MM.1S (cell line): Measurements from ENCODE around the gene SLC2A3.
"Not testable (repeated sequence)": the region's sequence is repeated elsewhere in the genome, so short reads cannot be mapped to it uniquely, and the experiment has no call there.

ENCODE experiments used
- DNase-seq: peaks from one replicate; pipeline ENCODE4 v3.0.0-alpha.2; 2015
- H2AFZ ChIP-seq: fragments of 300-600 bp; sonication (generic); 2 replicates; pipeline ENCODE4 v1.6.0; 2016; ENCODE audit warnings: antibody characterized with exemption, low read length
- H3F3A ChIP-seq: fragments of 300-600 bp; sonication (generic); 2 replicates; pipeline ENCODE4 v1.6.1; 2016; ENCODE audit warnings: mild to moderate bottlenecking, antibody characterized with exemption, low read length, moderate library complexity, mixed read lengths; ENCODE audit not compliant: insufficient read depth
- H3K27ac ChIP-seq: fragments of 300-600 bp; sonication (generic); 2 replicates; pipeline ENCODE4 v1.5.1; 2016; ENCODE audit warnings: mild to moderate bottlenecking, low read length
- H3K27me3 ChIP-seq: fragments of 300-600 bp; sonication (generic); replicated peaks from 2 replicates; pipeline ENCODE4 v1.6.0; 2016; ENCODE audit warnings: low read length; ENCODE audit not compliant: insufficient read depth
- H3K36me3 ChIP-seq: fragments of 300-600 bp; sonication (generic); replicated peaks from 2 replicates; pipeline ENCODE4 v1.6.1; 2016; ENCODE audit warnings: mild to moderate bottlenecking, low read length, mixed read lengths; ENCODE audit not compliant: insufficient read depth
- H3K4me1 ChIP-seq: fragments of 300-600 bp; sonication (generic); 2 replicates; pipeline ENCODE4 v1.6.1; 2016; ENCODE audit warnings: low read length, mixed read lengths
- H3K4me2 ChIP-seq: fragments of 300-600 bp; sonication (generic); 2 replicates; pipeline ENCODE4 v1.6.0; 2016; ENCODE audit warnings: low read depth, low read length
- H3K4me3 ChIP-seq: fragments of 300-600 bp; sonication (generic); 2 replicates; pipeline ENCODE4 v1.5.1; 2016; ENCODE audit warnings: low read length, mixed read lengths
- H3K79me2 ChIP-seq: fragments of 300-600 bp; sonication (generic); 2 replicates; pipeline ENCODE4 v1.6.1; 2016; ENCODE audit warnings: mixed run types, low read length, mixed read lengths
- H3K9ac ChIP-seq: fragments of 300-600 bp; sonication (generic); 2 replicates; pipeline ENCODE4 v1.6.1; 2016; ENCODE audit warnings: low read length, mixed read lengths
- H3K9me2 ChIP-seq: fragments of 300-600 bp; sonication (generic); replicated peaks from 2 replicates; pipeline ENCODE4 v1.6.1; 2016; ENCODE audit warnings: mild to moderate bottlenecking, low read length, mixed read lengths; ENCODE audit not compliant: insufficient read depth
- H3K9me3 ChIP-seq: fragments of 300-600 bp; sonication (generic); replicated peaks from 2 replicates; pipeline ENCODE4 v1.6.1; 2016; ENCODE audit warnings: mild to moderate bottlenecking, low read length, mixed read lengths; ENCODE audit not compliant: insufficient read depth
- H4K20me1 ChIP-seq: fragments of 300-600 bp; sonication (generic); 2 replicates; pipeline ENCODE4 v1.6.1; 2016; ENCODE audit warnings: mild to moderate bottlenecking, low read length, moderate library complexity, mixed read lengths; ENCODE audit not compliant: insufficient read depth
- CTCF ChIP-seq: fragments of 300-600 bp; sonication (generic); IDR thresholded peaks from 2 replicates; pipeline ENCODE4 v1.5.1; 2016; ENCODE audit warnings: antibody characterized with exemption, low read length, mixed read lengths
- EZH2 ChIP-seq: fragments of 300-600 bp; sonication (generic); optimal IDR thresholded peaks from 2 replicates; pipeline ENCODE3; 2017; ENCODE audit warnings: low read depth, mild to moderate bottlenecking, antibody characterized with exemption, low read length, mixed read lengths
- EZH2phosphoT487 ChIP-seq: fragments of 300-600 bp; sonication (generic); IDR thresholded peaks from 2 replicates; pipeline ENCODE4 v1.6.1; 2018; ENCODE audit warnings: antibody characterized with exemption, low read length

SLC2A3 gene

DNA sequence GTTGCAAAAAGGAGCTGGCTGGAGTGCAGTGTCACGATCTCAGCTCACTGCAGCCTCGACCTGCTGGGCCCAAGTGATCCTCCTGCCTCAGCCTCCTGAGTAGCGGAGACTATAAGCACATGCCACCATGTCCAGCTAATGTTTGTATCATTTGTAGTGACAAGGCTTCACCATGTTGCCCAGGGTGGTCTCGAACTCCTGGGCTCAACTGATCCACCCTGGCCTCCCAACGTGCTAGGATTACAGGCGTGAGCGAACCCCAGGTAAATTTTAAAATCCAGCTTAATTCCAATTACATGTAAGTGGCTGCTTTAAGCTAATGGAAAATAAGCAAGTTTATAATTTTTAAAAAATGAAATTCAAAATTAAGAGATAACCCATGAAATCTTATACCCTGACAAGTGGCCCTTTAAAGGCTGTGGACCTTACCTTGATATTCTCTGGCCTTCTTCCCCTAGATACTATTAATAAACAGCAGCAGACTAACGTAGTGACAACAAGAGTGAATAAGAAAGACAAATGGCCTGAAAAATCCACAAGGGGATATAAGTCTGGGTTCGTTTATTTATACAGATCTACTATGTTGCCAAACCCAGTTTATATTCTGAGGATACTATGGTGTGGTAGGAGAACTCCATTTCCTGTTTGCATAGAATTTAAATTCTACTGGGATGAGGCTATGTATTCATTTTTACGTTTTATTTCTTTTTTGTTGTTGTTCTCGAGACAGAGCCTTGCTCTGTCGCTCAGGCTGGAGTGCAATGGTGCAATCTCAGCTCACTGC, 25.6 kb upstream of the SLC2A3 start:
- Histone ChIP-seq H3K27me3 (no peaks in the 10 kb centered on the region), H4K20me1 (no peaks in the 10 kb centered on the region), H3K27ac (no peak overlapping the region), H2AFZ (no peak overlapping the region), H3F3A (peaks cover 14% of the 10 kb centered on the region), H3K4me2 (peak overlapping the region; percentile 65; the same call in 1 of the 2 replicates), H3K79me2 (no peaks in the 10 kb centered on the region), H3K9me3 (no peaks in the 10 kb centered on the region), H3K36me3 (no peaks in the 10 kb centered on the region), H3K4me1 (peaks cover 15% of the 10 kb centered on the region), H3K4me3 (no peak overlapping the region), H3K9me2 (no peaks in the 10 kb centered on the region), H3K9ac (no peak overlapping the region)
- no peak for TF ChIP-seq EZH2phosphoT487
- no peak for TF ChIP-seq CTCF
- TF ChIP-seq EZH2, result no peak
- DNase-seq, result no peak

GRCh38 chr12:7959701-7960121, 23.7 kb upstream of the SLC2A3 start:
- peaks cover 14% of the 10 kb centered on the region for H3F3A ChIP-seq
- peak overlapping the region; percentile 71 for H2AFZ ChIP-seq
- no peaks in the 10 kb centered on the region for H3K79me2 ChIP-seq
- H3K27me3 ChIP-seq, result no peaks in the 10 kb centered on the region
- TF ChIP-seq EZH2phosphoT487 (no peak), EZH2 (no peak), CTCF (no peak)
- peaks cover 15% of the 10 kb centered on the region for H3K4me1 ChIP-seq
- no peaks in the 10 kb centered on the region for H3K9me3 ChIP-seq
- H3K36me3 ChIP-seq, result no peaks in the 10 kb centered on the region
- peak overlapping the region; percentile 6; the same call in 1 of the 2 replicates for H3K9ac ChIP-seq
- H3K4me2 ChIP-seq, result peak overlapping the region; percentile 65
- H4K20me1 ChIP-seq, result no peaks in the 10 kb centered on the region
- H3K9me2 ChIP-seq, result no peaks in the 10 kb centered on the region
- peak; percentile 77 for DNase-seq
- peak overlapping the region; percentile 66 for H3K27ac ChIP-seq
- H3K4me3 ChIP-seq, result peak overlapping the region; percentile 65

- peak overlapping the region; percentile 65 for H3K4me2 ChIP-seq
- DNase-seq, result no peak
- H4K20me1 ChIP-seq, result no peaks in the 10 kb centered on the region
- H3K27ac ChIP-seq, result peak overlapping the region; percentile 66; the same call in 1 of the 2 replicates
- peaks cover 14% of the 10 kb centered on the region for H3F3A ChIP-seq
- peak overlapping the region; percentile 71 for H2AFZ ChIP-seq
- no peaks in the 10 kb centered on the region for H3K79me2 ChIP-seq
- TF ChIP-seq EZH2phosphoT487 (no peak), EZH2 (no peak), CTCF (no peak)
- H3K9me3 ChIP-seq, result no peaks in the 10 kb centered on the region
- peak overlapping the region; percentile 65 for H3K4me3 ChIP-seq
- H3K27me3 ChIP-seq, result no peaks in the 10 kb centered on the region
- H3K9me2 ChIP-seq, result no peaks in the 10 kb centered on the region
- no peaks in the 10 kb centered on the region for H3K36me3 ChIP-seq
- H3K9ac ChIP-seq, result peak overlapping the region; percentile 6; the same call in 1 of the 2 replicates
- H3K4me1 ChIP-seq, result peaks cover 15% of the 10 kb centered on the region
Observed at GRCh38 chr12:7959278-7959677, 23.3 kb upstream of the SLC2A3 start.

DNA sequence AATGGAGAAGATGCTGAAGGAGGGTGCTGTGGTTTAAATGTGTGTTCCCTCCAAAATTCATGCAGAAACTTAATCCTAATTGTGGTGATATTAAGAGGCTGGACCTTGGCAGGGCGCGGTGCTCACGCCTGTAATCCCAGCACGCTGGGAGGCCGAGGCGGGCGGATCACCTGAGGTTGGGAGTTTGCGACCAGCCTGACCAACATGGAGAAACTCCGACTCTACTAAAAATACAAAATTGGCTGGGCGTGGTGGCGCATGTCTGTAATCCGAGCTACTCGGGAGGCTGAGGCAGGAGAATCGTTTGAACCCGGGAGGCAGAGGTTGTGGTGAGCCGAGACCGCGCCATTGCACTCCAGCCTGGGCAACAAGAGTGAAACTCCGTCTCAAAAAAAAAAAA, 18.9 kb upstream of the SLC2A3 start:
- H3K36me3 ChIP-seq, H3K27ac ChIP-seq, H3K9me2 ChIP-seq, H3K4me3 ChIP-seq, DNase-seq, H3K9me3 ChIP-seq, H3K9ac ChIP-seq, H4K20me1 ChIP-seq, H3K4me2 ChIP-seq, H3K27me3 ChIP-seq, H2AFZ ChIP-seq, H3K79me2 ChIP-seq: not testable (repeated sequence)
- Histone ChIP-seq H3K4me1 (peaks cover 12% of the 10 kb centered on the region), H3F3A (peaks cover 10% of the 10 kb centered on the region)

DNA sequence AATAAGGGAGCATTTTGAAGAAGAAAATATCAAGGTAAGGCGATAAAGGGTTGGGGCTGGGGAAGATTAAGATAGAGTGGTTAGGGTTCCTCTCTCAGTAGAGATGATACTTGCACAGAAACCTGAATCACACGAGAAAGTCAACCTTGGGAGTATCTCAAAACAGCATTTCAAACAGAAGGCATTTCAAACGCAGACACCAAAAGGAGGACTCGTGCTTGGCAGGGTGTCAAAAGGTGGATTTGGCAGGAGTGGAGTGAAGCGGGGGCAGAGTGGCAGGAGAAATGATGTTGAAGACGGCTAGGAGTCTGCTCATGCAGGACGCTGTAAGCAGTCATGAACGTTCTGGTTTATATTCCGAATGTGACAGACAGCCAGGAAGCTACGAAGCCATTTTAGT, 18.4 kb upstream of the SLC2A3 start:
- not testable (repeated sequence) for H3K4me2 ChIP-seq, H3K4me1 ChIP-seq, H3K79me2 ChIP-seq, H4K20me1 ChIP-seq, H3K36me3 ChIP-seq, H3K9ac ChIP-seq, H3K27me3 ChIP-seq, H3K9me3 ChIP-seq, H3F3A ChIP-seq, DNase-seq, H3K9me2 ChIP-seq, H3K27ac ChIP-seq, H2AFZ ChIP-seq, H3K4me3 ChIP-seq
